GM21737 (cell line): ENCODE data around the gene DLG5.
A peak's percentile ranks its signal among the peaks of the same experiment; 100 is the strongest.

Experiments used
- ATAC-seq: cut with Tn5 transposase; IDR thresholded peaks from one replicate; pipeline ENCODE4 v1.9.1; 2021; ENCODE audit warnings: mild to moderate bottlenecking, moderate library complexity; ENCODE audit not compliant: unreplicated experiment

DLG5 gene

DNA sequence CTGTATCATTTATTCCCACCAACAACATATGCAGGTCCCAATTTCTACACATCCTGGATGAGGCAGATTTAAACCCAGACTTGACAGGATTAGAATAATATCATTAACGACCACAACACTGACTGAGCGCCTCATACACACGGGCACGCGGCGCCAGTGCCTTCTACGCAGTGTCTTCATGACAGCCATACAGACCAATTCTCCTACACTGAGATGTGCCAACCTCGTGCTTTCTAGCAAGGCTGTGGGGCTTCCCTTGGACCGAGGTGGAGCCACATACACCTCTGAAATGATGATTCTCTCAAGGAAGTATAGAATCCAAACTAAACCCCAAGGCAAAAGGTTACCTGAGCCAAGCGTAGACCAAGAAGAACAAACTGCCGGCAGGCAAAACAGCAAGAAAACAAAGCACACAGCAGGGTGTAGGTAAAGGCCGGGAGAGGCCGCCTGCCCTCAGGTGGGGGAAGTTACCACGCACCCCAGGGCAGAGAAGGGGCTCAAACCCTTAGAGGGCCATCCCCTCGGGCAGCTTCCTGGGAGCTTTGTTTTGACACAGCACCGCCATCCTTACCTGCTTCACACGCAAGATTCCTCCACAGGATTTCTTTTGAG is 75.8 kb downstream of the DLG5 start:
- ATAC-seq: no peak

- ATAC-seq: no peak
These were observed 77.4 kb downstream of the DLG5 start for GRCh38 chr10:77849039-77849664.

DNA sequence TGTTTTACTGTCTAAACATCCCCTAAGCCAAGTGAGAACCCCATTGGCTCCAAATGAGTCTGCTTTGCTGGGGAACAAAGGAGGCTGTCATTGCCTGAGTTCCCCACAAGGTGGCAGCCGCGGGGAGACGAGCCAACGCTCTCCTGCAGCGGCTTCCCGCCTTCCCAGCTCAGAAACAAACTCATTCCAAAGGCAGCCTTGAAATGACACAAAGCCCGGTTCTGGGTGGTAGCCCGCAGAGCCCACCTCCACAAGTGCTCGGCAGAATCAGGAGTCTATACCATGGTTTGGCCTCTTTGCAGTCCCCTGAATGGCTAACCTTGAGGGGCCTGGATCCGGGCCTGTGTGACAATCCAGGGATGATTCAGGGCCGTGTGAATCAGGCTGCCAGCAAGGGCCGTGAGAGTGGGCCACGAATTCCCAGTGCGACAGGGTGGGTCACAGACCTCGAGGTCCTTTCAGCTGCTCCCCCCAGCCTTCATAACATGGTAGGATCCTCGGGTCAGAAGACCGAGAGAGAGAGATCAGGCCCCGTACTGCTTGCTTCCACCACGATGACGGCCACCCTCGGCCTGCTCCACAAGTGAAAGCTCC is 79.7 kb downstream of the DLG5 start:
- no peak for ATAC-seq

GRCh38 chr10:77845451-77845850 is 81.1 kb downstream of the DLG5 start:
- no peak for ATAC-seq

GRCh38 chr10:77844713-77845445 is 81.7 kb downstream of the DLG5 start:
- no peak for ATAC-seq

GRCh38 chr10:77844177-77844576 is 82.4 kb downstream of the DLG5 start:
- no peak for ATAC-seq

GRCh38 chr10:77843264-77843663 is 83.3 kb downstream of the DLG5 start:
- ATAC-seq: no peak

GRCh38 chr10:77842652-77843212 is 83.8 kb downstream of the DLG5 start:
- no peak for ATAC-seq

- ATAC-seq: no peak
These were observed 84.7 kb downstream of the DLG5 start for GRCh38 chr10:77841711-77842375.

DNA sequence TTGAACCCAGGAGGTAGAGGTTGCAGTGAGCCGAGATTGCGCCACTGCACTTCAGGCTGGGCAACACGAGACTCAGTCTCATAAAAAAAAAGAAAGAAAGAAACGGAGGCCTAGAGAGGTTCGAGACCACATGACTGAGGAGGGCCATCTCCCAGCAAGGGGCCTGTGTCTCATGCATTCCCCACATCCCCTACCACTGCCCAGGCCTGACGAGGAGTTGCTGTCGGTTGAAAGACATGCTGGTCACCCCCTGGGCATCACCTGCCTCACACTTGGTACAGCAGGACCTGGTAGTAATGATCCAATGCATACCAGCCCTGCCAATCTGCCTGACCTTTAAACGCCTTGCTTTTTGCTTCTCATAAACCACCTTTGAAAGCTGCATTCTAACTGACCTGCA is 85.9 kb downstream of the DLG5 start:
- ATAC-seq: no peak

DNA sequence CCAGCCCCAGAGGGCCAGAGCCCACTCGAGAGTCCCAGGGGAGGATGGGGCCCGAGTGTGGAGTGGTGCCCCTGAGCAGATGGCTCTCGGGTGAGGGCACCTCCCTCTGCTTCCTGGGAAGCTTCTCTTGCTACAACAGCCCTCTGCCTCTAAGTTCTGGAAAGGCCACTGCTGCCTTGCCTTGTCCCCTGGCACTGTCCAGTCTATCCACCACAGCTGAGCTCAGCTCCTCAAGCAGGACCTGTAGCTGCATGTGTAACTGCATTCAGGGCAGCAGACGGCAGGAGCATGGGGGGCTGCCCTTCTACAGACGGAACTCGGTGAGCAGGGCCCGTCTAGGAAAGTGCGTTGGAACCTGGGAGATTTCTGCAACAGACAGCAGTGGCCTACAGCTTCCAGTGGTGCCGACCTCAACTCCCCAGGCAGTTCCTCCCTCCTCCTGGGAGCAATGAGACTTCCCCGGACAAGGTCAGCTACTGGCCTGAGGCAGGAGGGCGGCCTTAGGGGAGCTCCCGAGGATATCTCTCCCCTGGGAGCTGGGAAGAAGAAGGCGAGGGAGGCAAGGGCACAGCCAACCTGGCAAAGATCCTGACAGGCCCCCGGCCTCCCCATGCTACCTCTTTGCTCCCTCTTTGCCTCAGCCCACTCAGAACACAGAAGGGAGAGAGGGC is 88.5 kb downstream of the DLG5 start:
- no peak for ATAC-seq

DNA sequence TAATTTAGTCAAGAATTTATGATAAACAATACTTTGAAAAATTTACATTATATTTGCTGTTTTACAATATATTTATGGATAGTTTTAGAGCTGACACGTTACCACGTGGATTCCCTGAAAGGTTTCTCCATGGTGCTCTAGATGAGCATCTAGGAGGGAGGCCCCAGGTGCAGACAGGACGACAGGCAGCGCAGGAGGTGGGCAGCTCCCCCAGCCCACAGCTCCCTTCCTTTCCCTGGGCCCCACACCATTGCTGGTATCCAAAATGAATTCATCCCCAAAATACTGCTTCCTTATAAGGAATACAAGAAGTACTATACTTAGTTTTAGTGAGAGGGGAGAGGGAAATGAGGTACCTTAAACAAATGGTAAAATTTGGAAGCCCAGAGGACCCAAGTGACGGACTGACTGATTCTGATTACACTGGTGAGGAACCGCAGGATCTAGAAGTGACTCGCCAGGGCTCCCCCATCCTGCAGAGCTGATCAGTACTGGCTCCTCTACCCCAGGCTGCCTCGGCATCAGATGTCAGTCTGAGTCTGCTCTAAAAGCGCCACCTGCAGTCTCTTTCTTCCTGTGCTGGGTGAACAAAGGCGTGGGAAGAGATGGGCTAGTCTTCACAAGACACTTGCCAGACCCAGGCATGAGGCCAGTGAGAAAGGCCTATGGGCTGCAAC is 89.2 kb downstream of the DLG5 start:
- ATAC-seq: peak; percentile 84

- ATAC-seq: peak; percentile 48
These were observed 90.2 kb downstream of the DLG5 start for GRCh38 chr10:77836299-77836820.

DNA sequence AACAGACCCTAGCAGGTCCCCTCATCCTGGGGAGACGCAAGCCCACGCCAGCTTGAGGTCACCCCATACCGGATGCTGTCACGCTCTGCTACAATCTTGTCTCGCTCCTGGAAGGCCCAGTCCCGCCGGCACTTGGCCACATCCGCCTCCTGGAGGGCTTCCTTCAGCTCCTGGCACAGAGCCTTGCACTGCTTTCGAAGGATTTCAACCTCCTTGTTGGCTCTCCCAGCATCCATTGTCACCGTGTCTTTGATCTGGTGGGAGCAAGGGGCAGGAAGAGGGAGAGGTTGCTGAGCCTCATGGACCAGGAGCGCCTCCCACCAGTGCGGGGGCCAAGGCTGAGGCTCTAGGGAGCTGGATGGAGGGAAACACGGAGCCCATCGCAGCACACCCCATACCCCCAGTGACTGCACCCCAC is 90.9 kb downstream of the DLG5 start:
- ATAC-seq: no peak

- no peak for ATAC-seq
These were observed 91.4 kb downstream of the DLG5 start for GRCh38 chr10:77834943-77835668.

DNA sequence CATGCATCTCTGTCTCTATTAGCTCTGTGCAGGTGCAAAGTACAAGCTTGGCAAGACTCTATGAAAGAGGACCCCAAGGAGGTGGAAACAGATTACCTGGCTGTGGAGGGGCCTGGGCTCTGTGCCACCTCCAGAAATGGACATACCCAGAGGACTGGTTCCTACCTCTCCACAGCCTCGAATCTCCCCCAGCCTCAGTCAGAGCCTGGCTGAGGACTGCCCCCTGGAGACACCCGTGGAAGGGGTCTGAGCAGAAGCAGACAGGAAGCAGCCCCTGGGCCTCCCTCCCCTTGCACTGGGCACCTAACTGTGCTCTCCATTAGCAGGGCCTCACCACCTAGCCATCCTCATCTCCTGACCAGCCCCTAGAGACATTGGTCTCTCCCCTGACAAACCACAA is 92.0 kb downstream of the DLG5 start:
- ATAC-seq: no peak

DNA sequence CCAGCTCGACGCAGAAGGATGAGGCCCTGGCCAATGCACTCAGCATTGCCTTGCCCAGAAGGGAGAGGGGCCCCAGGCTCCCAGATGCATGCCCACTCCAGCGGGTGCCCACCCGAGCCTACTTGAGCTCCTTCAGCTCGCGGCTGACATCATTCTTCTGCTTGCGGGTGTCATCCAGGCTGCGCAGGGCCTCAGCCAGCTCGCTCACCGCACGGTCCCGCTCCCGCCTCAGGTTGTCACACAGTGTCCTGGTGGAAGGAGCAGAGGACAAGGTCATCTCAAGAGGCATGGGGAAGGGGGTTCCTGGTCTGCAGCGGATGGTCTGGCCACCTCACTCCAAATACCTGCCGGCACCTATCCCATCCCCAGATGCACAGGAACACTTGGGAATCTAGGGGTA is 92.8 kb downstream of the DLG5 start:
- no peak for ATAC-seq

GRCh38 chr10:77833225-77833624 is 93.3 kb downstream of the DLG5 start:
- ATAC-seq: no peak

DNA sequence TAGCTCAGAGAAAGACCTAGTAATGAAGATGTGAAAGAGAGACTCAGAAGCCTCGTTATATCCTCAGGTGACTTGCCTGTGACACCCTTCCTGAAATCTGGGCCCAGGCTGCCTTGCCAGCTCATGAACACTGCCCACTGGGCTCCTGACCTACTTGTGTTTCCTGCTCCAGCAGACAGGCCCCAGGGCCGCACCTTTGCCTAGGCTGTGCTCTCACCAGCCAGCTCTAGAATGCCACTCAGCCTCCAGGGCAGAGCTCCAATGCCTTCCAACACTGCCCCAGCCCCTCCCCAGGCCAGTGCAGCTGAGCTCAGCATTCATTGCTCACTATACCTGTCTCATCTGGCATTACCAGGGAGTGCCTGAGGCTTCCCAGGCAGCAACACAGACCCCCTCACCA is 94.3 kb downstream of the DLG5 start:
- no peak for ATAC-seq
